ENCODE data around the gene FRK. TPM values are rescaled to one million over a fixed set of nuclear protein-coding genes. Genes with fewer than 3 reads are reported as not detected.
"Not testable (repeated sequence)": the region's sequence is repeated elsewhere in the genome, so short reads cannot be mapped to it uniquely, and the experiment has no call there.

FRK gene
- total RNA-seq, 1 donor from 2014 or later: 2.6 TPM

DNA sequence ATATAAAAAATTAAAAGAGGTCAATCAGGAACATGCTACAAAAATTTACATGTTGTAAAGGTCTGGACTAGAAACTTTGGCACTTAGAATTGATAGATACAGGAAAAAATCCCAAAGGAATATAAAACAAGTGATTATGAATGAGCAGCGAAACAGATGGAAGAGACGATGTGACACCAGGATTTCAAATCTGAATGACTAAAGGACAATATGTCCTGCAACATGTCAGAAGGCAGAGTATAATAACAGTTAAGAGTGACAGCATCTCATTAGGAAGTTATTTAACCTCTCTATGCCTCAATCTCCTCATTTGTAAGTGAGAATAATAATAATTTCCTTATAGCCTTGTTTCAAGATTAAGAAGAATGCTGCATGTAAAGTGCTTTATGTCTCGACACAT, 50.3 kb downstream of the FRK start:
- no peak for DNase-seq (ENCODE audit: low spot score)

GRCh38 chr6:116008470-116009243, 52.0 kb downstream of the FRK start:
- peak; percentile 34 for DNase-seq (ENCODE audit: low spot score)

DNA sequence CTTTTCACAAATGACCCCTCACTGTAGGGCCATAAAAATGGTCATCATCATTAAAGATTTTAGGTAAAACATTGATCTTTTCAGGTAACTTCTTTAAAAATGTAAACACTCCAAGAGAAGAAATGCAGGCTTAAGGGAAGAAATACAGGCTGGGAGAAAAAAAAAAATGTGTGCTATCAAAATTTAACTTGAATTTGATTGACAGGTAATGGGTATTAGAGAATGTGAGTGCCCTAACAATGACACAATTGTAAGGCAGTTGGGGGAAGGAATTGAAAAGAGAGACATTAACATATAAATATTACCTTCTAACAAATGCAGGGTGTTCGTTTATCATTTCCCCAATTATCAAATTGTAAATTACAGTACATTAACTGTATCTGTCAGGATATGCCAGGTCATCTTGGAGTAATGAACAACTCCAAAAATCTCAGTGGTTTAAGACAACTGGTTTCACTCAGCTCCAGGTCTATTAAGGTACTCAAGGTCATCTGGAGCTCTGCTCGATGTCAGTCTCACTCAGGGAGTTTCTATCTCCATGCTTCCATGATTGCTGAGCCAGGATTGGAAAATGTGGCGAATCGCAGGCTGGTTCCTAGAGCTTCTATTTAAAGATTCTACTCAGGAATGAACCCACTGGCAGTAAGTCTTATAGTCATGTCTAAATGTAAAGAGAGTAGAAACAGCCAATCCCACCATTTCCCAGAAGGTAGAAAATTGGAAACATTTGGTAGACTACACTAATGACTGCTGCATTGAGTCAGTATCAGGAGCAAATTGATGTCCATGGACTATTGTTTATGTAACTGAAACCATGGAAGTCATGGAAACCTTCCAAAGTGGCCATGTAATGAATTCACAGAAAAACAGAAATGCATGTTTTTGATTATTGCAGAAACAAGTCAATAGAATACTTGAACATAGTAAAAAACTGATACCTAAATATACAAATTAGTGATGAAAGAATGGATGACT, 55.6 kb downstream of the FRK start:
- DNase-seq (ENCODE audit: low spot score): no peak

DNA sequence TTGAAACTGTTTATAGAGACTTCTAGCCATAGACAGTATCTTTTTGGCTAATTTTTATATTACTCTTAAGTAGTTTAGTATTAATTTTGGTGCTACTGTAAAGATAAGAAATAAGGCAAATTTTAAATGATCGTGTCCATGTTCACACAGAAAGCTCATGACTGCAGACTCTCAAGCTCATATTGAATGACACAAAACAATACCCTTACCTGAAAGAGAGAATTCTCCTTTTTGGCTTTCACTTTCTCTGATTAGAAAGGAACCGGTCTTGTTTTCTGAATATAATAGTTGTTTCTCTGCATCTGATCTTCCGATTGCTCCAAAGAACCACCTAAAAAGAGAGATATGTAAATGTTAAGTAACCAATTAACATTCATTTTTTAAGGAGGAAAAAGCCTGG, 57.0 kb downstream of the FRK start:
- DNase-seq (ENCODE audit: low spot score): no peak

- no peak for DNase-seq (ENCODE audit: low spot score)
Observed at GRCh38 chr6:116002756-116003155, 57.9 kb downstream of the FRK start.

DNA sequence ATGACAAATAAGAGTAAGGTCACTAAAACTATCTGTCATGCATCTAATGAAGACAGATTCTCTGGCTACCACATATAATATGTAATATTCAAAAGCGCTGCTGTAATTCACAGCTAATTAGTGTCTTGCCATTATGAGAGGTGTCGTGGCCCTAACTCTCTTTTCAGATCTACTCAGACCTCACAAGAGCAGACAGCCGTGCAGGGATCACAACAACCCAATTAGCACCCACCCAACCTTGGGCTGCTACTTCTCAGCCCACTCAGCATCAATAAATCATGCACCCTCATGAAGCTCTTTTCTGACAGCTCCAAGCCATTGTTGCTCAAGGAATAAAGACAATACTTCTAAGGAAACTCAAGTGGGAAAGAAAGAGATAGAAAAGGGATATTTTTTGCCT, 61.5 kb downstream of the FRK start:
- no peak for DNase-seq (ENCODE audit: low spot score)

GRCh38 chr6:115997990-115998585, 62.6 kb downstream of the FRK start:
- no peak for DNase-seq (ENCODE audit: low spot score)

GRCh38 chr6:115986026-115986425, 74.7 kb downstream of the FRK start:
- DNase-seq (ENCODE audit: low spot score): no peak

DNA sequence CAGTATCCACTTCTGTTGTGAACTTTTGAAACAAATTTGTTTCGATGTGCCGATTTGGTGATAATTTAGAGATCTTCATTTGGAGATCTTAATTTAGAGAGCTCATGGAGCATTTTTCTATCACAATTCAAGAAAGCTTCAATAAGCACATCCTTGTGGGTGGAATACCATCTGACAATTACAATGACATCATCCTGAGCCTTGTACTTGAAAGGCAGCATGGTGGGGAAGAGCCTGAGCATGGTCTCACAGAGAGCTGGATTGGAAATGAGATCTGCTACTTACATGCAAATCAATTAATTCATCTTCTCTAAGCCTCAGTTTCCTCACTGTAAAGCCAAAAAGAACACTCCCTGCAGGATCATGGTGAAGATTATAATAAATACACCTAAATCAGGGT, 75.9 kb downstream of the FRK start:
- no peak for DNase-seq (ENCODE audit: low spot score)

GRCh38 chr6:115983998-115984397, 76.7 kb downstream of the FRK start:
- no peak for DNase-seq (ENCODE audit: low spot score)

DNA sequence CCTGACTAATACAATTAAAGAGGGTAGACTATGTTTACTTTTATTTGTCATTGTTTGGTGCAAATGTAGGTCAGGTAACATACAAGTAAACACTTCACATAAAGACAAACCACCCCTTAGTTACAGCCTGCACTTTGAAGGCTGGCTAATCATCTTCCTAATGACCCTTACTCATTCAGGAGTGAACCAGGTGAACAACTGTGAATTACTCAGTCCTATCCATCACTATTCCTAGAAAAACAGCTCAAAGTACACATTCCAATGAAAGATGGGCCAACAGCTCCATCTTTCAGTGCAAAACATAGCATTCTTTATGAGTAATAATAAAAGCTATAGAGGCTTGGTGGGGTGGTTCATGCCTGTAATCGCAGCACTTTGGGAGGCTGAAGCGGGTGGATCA, 78.2 kb downstream of the FRK start:
- no peak for DNase-seq (ENCODE audit: low spot score)

DNA sequence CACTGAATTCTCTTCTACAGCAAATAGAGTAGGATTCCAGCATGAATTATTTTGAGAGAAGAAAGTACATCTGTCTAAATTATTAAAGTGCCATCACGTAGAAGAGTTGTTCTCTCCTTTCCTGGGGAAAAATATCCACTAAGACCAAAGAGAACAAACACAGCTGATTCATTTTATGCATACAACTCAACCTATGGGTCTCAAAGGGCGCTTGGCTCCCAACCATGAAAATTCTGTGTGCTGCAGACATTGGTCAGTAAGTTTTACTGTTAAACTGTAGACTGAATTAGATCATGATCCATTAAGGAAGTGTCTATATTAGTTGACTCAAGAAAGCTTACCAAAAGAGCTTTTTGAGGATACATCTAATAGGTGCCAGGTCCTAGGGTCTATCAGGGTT, 83.5 kb downstream of the FRK start:
- no peak for DNase-seq (ENCODE audit: low spot score)

DNA sequence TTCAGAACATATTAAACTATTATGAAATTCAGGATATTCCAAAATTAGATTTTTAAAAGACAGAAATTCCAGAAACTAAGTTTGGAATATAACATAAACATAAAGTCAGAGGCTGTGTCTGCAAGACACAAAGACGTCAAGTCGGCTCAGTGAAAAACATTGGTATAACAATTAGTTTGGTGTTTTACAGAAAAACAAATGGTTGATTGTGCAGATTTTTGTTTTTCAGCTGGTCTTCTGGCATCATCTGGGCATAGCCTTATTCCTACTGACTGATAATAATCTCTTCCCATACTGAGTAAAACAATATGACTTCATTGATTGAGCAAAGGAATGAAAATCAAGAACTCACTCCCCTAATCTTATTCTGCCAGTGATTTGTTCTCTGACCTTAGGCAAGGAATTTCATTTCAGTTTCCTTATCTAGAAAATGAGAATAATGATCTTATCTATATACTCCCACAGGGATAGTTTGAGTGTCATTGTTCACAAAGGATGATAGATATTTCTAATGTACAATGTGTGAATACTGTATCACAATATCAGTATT, 84.3 kb downstream of the FRK start:
- DNase-seq (ENCODE audit: low spot score): no peak

DNA sequence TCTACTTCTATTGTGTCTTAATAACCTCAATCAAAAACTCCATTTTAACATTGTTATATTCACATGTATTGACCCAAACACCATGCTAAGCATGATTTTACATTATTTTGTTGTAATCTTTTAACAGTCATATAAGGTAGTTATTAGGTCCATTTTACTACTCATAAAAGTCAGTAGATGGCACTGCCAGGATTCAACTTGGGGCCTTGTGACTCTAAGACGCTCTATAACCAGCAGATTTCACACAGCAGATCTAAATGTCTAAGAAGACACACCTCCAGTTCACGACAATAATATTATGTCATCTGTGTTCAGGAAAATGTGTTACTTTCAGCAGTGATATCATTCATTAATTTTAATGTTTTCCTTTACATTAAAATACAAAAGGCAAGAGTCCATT, 88.0 kb downstream of the FRK start:
- no peak for DNase-seq (ENCODE audit: low spot score)

GRCh38 chr6:115971785-115972184, 88.9 kb downstream of the FRK start:
- DNase-seq (ENCODE audit: low spot score): no peak

DNA sequence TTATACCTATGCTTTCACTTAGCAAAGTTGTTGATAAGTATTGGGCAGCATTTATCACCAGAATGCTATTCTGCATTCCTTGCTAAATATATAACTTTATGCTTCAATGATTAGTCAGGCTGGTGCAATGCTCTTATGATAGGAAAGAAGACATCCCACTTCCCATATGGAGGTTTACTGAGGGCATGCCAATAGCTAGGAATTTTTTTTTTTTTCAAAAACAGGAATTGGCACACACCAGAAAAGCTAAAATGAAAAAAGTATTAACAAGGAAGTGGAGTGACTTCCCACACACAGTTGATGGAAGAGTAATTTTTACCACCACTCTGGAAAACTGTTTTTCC, 90.8 kb downstream of the FRK start:
- DNase-seq (ENCODE audit: low spot score): no peak

DNA sequence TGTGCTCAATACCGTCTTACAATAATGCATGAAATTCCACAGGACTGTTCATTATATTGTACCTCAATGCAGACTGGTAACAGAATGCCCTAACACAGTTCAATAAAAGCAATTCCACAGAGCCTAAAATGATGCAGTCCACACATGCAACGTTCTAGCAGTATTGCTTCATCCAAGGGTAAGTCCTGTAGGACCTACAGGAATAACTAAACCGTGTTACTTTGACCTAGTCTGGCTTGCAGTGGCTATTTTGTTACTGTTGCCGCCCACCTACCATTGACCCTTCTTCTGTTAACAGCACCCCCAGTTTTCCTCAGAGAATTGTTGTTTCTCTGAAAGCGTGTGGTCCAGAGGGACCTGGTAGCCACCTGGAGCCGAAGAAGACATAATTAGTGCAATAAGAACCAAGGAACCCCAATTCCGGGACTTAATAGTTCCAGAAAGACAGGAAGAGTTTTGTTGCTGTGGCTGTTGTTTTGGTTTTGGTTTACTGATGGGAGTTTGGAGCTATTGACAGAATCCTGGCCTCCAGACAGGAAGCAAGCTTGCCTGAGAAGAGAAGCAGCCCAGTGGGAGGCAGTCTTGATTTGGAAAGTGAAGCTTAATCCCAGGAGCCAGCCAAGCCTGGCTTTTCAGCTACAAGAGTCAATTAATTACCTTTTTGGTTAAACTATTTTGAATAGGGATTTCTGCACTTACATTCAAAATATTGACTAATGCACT, 91.3 kb downstream of the FRK start:
- no peak for DNase-seq (ENCODE audit: low spot score)

DNA sequence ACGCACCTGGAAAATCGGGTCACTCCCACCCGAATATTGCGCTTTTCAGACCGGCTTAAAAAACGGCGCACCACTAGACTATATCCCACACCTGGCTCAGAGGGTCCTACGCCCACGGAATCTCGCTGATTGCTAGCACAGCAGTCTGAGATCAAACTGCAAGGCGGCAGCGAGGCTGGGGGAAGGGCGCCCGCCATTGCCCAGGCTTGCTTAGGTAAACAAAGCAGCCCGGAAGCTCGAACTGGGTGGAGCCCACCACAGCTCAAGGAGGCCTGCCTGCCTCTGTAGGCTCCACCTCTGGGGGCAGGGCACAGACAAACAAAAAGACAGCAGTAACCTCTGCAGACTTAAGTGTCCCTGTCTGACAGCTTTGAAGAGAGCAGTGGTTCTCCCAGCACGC, 100.4 kb downstream of the FRK start:
- DNase-seq (ENCODE audit: low spot score): not testable (repeated sequence)

DNA sequence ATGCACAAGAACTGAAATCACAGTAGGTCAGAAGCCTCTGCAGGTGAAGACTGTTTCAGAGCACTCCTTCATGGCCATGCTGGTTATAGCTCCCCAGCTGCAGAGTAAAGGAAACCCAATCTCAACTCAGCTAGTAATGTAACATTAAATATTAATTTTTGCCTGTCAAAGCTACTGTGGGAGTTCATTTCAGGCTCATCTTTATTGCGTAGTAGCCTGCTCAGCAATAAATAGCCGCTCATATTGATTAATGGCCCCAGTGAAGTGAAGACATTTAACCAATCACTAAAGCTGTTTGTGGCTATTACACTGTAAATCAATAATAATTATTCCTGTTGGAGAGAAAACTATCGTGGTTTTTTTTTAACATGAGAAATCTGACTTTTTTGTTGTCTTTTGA, 101.7 kb downstream of the FRK start:
- no peak for DNase-seq (ENCODE audit: low spot score)

DNA sequence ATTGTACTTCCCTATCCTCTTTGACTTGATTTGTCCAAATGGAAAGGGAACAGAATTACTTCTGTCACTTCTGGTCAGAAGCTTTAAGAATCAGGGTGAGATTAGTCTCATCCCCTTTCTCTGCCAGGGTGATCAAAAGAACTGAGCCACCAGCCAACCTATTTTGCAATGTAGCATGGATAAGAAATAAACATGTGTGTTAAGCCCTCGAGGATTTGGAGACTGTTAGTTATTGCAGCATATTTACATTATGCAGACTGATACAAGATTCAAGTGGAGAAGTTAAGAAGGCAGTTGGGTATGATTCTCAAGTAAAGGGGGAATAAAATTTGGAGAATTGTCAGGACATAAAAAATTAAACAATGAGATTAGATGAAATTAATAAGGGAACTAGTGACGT, 106.0 kb downstream of the FRK start:
- DNase-seq (ENCODE audit: low spot score): no peak

DNA sequence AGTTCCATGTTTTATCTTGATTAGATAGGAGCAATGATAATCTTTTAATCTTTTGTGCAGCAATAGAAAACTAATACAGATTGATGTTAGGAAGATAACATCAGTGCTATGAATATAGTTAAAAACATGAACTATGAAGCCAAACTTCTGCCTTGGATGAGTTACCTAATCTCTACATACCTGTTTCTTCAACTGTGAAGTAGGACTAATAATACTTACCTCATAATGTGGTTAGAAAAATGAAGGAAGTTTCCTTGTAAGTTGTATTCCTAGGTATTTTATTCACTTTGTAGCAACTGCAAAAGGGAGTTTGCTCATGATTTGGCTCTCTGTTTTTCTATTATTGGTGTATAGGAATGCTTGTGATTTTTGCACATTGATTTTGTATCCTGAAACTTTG, 111.9 kb downstream of the FRK start:
- no peak for DNase-seq (ENCODE audit: low spot score)
